Glutamatergic neuron (in vitro differentiated cells): Measurements from ENCODE around the gene FOXP2. TPM values are rescaled to one million over a fixed set of nuclear protein-coding genes. Genes with fewer than 3 reads are reported as not detected.

Experiments
- DNase-seq: peaks from one replicate; pipeline ENCODE4 v3.0.0; 2022
- H3K27ac Mint-ChIP-seq: one replicate; pipeline ENCODE4 v1.8.0; 2020; ENCODE audit warnings: mild to moderate bottlenecking, mixed read lengths, inconsistent platforms; ENCODE audit not compliant: unreplicated experiment
- H3K27me3 Mint-ChIP-seq: one replicate; pipeline ENCODE4 v1.8.0; 2020; ENCODE audit warnings: mild to moderate bottlenecking, moderate library complexity, mixed read lengths, inconsistent platforms; ENCODE audit not compliant: unreplicated experiment
- H3K36me3 Mint-ChIP-seq: one replicate; pipeline ENCODE4 v1.8.0; 2020; ENCODE audit warnings: mild to moderate bottlenecking, mixed read lengths, inconsistent platforms; ENCODE audit not compliant: unreplicated experiment
- H3K4me1 Mint-ChIP-seq: one replicate; pipeline ENCODE4 v1.8.0; 2020; ENCODE audit warnings: mild to moderate bottlenecking, low read depth, mixed read lengths, inconsistent platforms; ENCODE audit not compliant: unreplicated experiment
- H3K4me3 Mint-ChIP-seq: one replicate; pipeline ENCODE4 v1.8.0; 2020; ENCODE audit warnings: mild to moderate bottlenecking, mixed read lengths, inconsistent platforms; ENCODE audit not compliant: unreplicated experiment
- H3K9me3 Mint-ChIP-seq: one replicate; pipeline ENCODE4 v1.8.0; 2020; ENCODE audit warnings: mild to moderate bottlenecking, moderate library complexity, mixed read lengths, inconsistent platforms; ENCODE audit not compliant: unreplicated experiment
- CTCF ChIP-seq: fragments of 200-600 bp; sonication (generic); IDR thresholded peaks from one replicate; pipeline ENCODE4 v1.5.0; 2021; ENCODE audit not compliant: partially characterized antibody, unreplicated experiment
- total RNA-seq: library from RNA; stranded (reverse); fragmentation: NEBNext Ultra II Directional; extraction: Animal tissue kit (Norgen Biotek cat#: 25700); gene quantifications from one replicate; pipeline ENCODE4 v1.2.1, GENCODE V29; 2021; ENCODE audit not compliant: unreplicated experiment

The FOXP2 gene
- total RNA-seq, 1 donor from 2014 or later = 72.1 TPM

- Mint-ChIP-seq H3K27ac (no peak overlapping the region), H3K4me3 (no peak overlapping the region), H3K4me1 (no peaks in the 10 kb centered on the region), H3K27me3 (no peaks in the 10 kb centered on the region), H3K9me3 (no peaks in the 10 kb centered on the region), H3K36me3 (no peaks in the 10 kb centered on the region)
- no peak for TF ChIP-seq CTCF
- DNase-seq = no peak
Observed at GRCh38 chr7:114715907-114716306, 301.3 kb downstream of the FOXP2 start.

- H3K9me3 Mint-ChIP-seq = no peaks in the 10 kb centered on the region
- H3K27ac Mint-ChIP-seq = no peak overlapping the region
- H3K4me1 Mint-ChIP-seq = no peaks in the 10 kb centered on the region
- H3K27me3 Mint-ChIP-seq = peaks cover 2% of the 10 kb centered on the region
- no peaks in the 10 kb centered on the region for H3K36me3 Mint-ChIP-seq
- no peak for DNase-seq
- TF ChIP-seq CTCF = no peak
- no peak overlapping the region for H3K4me3 Mint-ChIP-seq
Observed at GRCh38 chr7:114718861-114719260, 304.2 kb downstream of the FOXP2 start.

- TF ChIP-seq CTCF = no peak
- H3K27ac Mint-ChIP-seq = no peak overlapping the region
- no peak for DNase-seq
- H3K36me3 Mint-ChIP-seq = no peaks in the 10 kb centered on the region
- no peak overlapping the region for H3K4me3 Mint-ChIP-seq
- H3K27me3 Mint-ChIP-seq = peaks cover 2% of the 10 kb centered on the region
- H3K9me3 Mint-ChIP-seq = no peaks in the 10 kb centered on the region
- H3K4me1 Mint-ChIP-seq = no peaks in the 10 kb centered on the region
Observed at GRCh38 chr7:114720725-114721124, 306.1 kb downstream of the FOXP2 start.

GRCh38 chr7:114722562-114722961, 307.9 kb downstream of the FOXP2 start:
- Mint-ChIP-seq H3K36me3 (no peaks in the 10 kb centered on the region), H3K4me1 (no peaks in the 10 kb centered on the region)

GRCh38 chr7:114723308-114723707, 308.7 kb downstream of the FOXP2 start:
- no peak for TF ChIP-seq CTCF
- no peak overlapping the region for H3K27ac Mint-ChIP-seq
- H3K4me3 Mint-ChIP-seq = no peak overlapping the region

More at GRCh38 chr7:114722562-114722961, 307.9 kb downstream of the FOXP2 start:
- Mint-ChIP-seq H3K4me3 (no peak overlapping the region), H3K27ac (no peak overlapping the region), H3K9me3 (no peaks in the 10 kb centered on the region), H3K27me3 (peaks cover 2% of the 10 kb centered on the region)
- TF ChIP-seq CTCF = no peak
- DNase-seq = no peak

More at GRCh38 chr7:114723308-114723707, 308.7 kb downstream of the FOXP2 start:
- DNase-seq = no peak
- no peaks in the 10 kb centered on the region for H3K9me3 Mint-ChIP-seq
- H3K27me3 Mint-ChIP-seq = peaks cover 2% of the 10 kb centered on the region
- H3K36me3 Mint-ChIP-seq = no peaks in the 10 kb centered on the region
- no peaks in the 10 kb centered on the region for H3K4me1 Mint-ChIP-seq
